Epithelial cell of proximal tubule (primary cell): ENCODE data around the gene RHBDL1. TPM values are rescaled to one million over a fixed set of nuclear protein-coding genes. Genes with fewer than 3 reads are reported as not detected.

Source experiments
- DNase-seq: peaks from one replicate; pipeline ENCODE4 v3.0.0-alpha.2; 2011; ENCODE audit warnings: low read depth
- H3K4me3 ChIP-seq: 2 replicates; pipeline ENCODE4 v1.5.1; 2011; ENCODE audit warnings: low read depth, mild to moderate bottlenecking, low read length
- CTCF ChIP-seq: conservative IDR thresholded peaks from 2 replicates; pipeline ENCODE4 v1.5.1; 2012; ENCODE audit warnings: low read depth, mild to moderate bottlenecking, low read length
- total RNA-seq: library from RNA; depleted of rRNA; stranded (reverse); fragments of >200 nt; gene quantifications from 2 replicates; pipeline ENCODE4 v1.2.3, GENCODE V29; 2015

RHBDL1 gene
- total RNA-seq, 1 donor from 2014 or later, result 1.2 TPM

DNA sequence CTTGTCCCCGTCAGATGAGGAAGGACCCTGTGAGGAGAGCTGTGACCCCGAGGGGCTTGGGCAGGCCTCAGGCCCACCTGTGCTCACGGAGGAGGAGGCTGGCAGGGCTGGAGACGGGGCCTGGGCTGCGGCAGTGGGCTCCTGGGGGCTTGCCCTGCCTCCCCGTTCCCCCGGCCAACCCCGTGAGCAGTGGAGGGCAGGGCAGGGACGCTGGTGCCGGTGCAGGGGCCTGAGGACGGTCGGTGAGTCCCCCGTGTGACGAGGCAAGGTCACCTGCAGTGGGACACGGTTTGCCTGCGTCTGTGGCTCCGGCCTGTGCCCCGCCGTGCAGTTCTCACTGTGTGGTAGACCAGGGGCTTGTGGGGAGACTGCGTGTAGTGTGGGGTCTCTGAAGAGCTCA is 15.9 kb upstream of the RHBDL1 start:
- H3K4me3 ChIP-seq, result no peak overlapping the region
- no peak for DNase-seq
- TF ChIP-seq CTCF, result no peak

DNA sequence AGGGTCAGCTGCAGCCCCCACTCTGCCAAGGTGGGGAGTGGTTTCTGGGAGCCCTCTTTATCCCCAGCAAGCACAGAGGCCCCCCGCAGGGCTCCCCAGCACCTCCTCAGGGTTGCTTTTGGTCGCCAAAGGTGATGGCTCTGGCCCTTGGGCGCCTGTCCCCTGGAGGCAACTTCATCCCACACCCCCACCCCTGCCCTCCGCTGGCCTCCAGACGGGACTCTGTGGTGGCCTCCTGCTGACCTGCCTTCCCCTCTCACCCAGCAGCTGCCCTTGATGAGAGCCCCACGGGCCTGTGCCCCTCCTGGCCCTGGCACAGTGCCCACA is 15.4 kb upstream of the RHBDL1 start:
- TF ChIP-seq CTCF, result no peak
- DNase-seq, result no peak
- no peak overlapping the region for H3K4me3 ChIP-seq

DNA sequence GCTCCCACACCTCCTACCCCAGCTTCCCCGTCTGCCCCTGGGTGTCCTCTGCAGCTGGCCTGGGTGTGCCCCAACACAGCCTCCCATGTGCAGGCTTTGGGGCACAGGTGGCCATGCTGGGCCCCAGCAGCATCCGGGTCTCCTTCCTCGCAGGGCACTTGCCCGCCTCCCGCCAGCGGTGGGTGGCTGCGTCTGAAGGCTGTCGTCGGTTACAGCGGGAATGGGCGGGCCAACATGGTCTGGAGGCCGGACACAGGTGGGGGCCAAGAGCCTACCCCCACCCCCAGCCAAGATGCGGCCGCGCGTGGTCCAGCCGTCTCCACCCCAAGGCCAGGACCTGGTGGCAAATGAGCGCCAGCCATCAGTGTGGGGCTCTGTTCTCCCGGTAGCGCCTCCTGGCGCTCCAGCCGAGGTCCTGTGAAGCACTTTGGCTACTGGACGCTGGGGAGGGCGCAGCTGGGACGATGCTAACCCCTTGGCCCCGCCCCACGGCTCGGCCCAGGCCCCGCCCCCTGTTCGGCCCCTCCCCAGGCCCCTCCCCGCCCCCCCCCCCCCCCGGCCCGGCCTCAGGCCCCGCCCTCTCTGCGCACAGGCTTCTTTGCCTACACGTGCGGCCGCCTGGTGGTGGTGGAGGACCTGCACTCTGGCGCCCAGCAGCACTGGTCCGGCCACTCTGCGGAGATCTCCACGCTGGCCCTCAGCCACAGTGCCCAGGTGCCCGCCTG is 14.8 kb upstream of the RHBDL1 start:
- DNase-seq, result no peak
- peak; percentile 44 for TF ChIP-seq CTCF
- H3K4me3 ChIP-seq, result peak overlapping the region; percentile 5

- no peak for DNase-seq
- no peak for TF ChIP-seq CTCF
- H3K4me3 ChIP-seq, result peak overlapping the region; percentile 5
Measured at GRCh38 chr16:661184-661821, 14.2 kb upstream of the RHBDL1 start.

- no peak for TF ChIP-seq CTCF
- H3K4me3 ChIP-seq, result no peak overlapping the region
- no peak for DNase-seq
Measured at GRCh38 chr16:662095-662494, 13.4 kb upstream of the RHBDL1 start.

- no peak for DNase-seq
- no peak for TF ChIP-seq CTCF
Measured at GRCh38 chr16:662597-662996, 12.9 kb upstream of the RHBDL1 start.

DNA sequence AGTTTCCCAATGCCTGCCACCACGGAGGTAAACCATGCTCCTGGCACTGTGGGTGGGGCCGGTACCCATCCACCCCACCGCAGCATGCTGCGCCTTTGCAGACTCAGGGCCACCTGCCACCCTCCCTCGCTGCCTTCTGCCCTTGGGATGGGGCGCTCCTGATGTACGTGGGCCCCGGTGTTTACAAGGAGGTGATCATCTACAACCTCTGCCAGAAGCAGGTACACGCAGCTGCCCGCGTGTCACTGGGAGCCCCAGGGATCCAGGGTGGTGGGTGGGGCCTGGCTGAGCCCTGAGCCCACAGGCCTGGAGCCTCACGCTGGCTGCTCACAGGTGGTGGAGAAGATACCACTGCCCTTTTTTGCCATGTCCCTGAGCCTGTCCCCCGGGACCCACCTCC is 8.9 kb upstream of the RHBDL1 start:
- H3K4me3 ChIP-seq, result no peak overlapping the region
- TF ChIP-seq CTCF, result no peak
- DNase-seq, result no peak

More at GRCh38 chr16:662597-662996, 12.9 kb upstream of the RHBDL1 start:
- no peak overlapping the region for H3K4me3 ChIP-seq
